Measurements from ENCODE around the gene NLRP4.
A peak's percentile ranks its signal among the peaks of the same experiment; 100 is the strongest.
"Not testable (repeated sequence)": the region's sequence is repeated elsewhere in the genome, so short reads cannot be mapped to it uniquely, and the experiment has no call there.

NLRP4 gene

DNA sequence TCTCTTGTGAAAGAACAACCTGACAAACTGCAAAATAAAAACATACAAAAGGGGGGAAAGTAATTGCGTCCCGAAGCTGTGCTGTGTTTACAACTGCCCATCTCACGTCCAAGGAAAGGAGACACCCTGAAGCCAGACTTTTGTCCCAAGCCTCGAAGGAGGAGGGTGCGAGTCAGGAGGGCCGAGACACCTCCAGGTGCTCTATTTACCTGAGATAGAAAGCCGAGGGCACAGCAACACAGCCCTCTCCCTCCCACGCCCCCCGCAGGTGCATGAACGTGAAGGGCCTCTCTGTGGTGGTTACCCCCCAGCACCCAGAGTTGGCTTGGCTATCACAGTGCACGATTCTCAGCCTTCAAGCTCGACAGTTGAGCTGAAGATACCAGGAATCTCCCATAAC is 62.6 kb downstream of the NLRP4 start:
- no peak for DNase-seq (ENCODE audit: low read depth in 3 of 3)

DNA sequence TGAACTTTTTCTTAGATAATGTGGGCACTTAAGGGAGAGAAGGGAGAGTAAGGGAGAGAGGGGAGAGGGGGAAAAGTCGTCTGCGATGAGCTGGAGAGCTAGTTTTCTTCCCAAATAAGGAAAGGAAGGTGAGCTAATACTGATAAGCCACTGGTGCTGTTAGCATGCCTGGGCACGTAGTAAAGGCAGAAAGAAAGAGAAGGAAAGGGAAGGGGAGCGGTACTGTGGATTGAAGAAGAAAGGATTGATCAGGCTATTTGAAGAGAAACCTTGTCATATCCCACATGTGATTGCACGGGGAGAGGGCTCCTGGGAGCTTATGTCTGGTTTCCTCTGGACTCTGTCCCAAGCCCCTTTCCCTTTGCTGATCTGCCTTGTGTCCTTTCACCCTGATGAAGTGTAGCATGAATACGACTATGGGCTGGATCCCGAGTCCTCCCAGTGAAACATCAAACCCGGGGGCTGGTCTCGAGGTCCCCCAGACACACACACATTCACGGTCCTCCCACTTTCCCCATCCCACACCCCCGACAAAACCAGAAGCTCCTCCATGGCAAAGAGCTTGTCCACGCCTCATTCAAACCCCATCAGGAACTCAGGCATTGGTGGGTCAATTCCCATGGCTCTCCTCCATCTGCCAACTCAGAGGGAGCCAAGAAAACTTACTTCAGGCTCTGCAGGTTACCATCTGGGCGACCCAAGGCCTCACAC is 65.2 kb downstream of the NLRP4 start:
- DNase-seq (ENCODE audit: low read depth in 3 of 3): no peak

- DNase-seq (ENCODE audit: low read depth in 3 of 3): no peak
These were observed 65.9 kb downstream of the NLRP4 start for GRCh38 chr19:55902080-55902751.

- DNase-seq (ENCODE audit: low read depth in 3 of 3): no peak
These were observed 70.9 kb downstream of the NLRP4 start for GRCh38 chr19:55907286-55907685.

- no peak for DNase-seq (ENCODE audit: low read depth in 3 of 3)
These were observed 71.4 kb downstream of the NLRP4 start for GRCh38 chr19:55907746-55908145.

GRCh38 chr19:55909801-55910200 is 73.5 kb downstream of the NLRP4 start:
- DNase-seq (ENCODE audit: low read depth in 3 of 3): no peak

GRCh38 chr19:55912916-55913315 is 76.6 kb downstream of the NLRP4 start:
- no peak for DNase-seq (ENCODE audit: low read depth in 3 of 3)

DNA sequence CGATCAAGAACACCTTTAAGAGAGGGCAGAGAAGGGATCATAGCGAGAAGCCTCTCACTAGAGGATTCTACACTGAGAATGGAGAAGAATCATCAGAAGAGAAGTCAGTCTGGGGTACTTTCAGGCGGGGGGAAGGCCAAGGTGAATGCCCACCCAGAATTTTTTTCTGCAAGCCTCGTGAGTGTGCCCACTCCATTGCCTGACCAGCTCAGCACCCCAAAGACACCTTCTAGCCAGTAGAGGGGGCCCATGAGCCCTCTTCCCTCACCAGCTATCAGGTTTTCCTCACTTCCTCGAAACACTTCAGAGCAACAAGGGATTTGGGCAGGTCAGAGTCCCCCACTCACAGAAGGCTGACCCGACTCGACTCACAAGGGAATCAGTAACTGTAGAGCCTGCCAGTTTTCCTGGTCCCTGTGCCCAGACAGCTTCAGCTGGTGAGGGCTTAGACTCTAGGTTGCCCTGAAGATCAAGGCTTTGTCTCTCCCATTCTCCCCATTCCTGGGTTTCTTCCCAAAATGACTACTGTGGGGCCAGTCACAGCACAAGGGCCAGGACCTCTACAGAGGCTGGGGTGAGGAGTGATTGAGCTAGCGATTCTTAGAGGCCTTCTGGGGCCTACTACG is 77.4 kb downstream of the NLRP4 start:
- DNase-seq (ENCODE audit: low read depth in 3 of 3): peak in 1 of 3 experiments; percentile 2

DNA sequence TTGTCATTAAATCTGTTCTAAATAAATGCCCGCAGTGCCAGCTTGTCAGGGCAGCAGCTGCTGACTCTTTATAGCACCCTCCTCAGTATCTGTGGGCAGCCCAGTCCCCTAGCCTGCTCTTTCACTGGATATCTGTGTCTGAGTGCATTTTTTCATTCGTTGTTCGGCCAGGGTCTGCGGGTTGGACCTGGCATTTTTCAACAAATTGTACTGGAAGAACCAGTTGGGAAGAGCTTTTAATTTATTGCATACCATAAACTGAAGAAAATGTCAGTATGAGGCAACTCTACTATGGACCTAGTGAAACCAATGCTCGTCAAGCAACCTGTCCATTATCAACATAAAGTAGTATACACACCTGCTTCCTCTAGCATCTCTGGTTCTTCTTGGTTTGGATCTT is 87.2 kb downstream of the NLRP4 start:
- no peak for DNase-seq (ENCODE audit: low read depth in 3 of 3)

DNA sequence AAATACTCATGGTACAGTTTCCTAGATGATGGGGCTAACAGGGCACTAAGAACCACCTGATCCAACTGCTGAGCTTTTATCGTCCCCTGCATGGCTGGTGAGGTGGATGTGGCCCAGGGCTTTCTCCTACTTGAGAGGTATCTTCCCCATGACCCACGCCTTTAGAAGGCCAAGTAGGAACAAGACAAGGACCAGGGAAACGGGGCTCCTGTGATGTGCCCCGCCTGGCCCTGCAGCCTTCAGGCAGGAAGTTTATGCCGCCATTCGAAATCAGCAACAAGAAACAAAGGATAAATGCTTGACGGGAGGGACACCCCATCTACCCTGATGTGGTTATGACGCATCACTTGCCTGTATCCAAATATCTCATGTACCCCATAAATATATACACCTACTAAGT is 91.7 kb downstream of the NLRP4 start:
- no peak for DNase-seq (ENCODE audit: low read depth in 3 of 3)

DNA sequence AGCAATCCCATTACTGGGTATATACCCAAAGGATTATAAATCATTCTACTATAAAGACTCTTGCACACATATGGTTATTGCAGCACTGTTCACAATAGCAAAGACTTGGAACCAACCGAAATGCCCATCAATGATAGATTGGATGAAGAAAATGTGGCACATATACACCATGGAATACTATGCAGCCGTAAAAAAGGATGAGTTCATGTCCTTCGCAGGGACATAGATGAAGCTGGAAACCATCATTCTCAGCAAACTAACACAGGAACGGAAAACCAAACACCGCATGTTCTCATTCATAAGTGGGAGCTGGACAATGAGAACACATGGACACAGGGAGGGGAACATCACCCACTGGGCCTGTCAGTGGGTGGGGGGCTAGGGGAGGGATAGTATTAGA is 92.9 kb downstream of the NLRP4 start:
- not testable (repeated sequence) for DNase-seq (ENCODE audit: low read depth in 3 of 3)

DNA sequence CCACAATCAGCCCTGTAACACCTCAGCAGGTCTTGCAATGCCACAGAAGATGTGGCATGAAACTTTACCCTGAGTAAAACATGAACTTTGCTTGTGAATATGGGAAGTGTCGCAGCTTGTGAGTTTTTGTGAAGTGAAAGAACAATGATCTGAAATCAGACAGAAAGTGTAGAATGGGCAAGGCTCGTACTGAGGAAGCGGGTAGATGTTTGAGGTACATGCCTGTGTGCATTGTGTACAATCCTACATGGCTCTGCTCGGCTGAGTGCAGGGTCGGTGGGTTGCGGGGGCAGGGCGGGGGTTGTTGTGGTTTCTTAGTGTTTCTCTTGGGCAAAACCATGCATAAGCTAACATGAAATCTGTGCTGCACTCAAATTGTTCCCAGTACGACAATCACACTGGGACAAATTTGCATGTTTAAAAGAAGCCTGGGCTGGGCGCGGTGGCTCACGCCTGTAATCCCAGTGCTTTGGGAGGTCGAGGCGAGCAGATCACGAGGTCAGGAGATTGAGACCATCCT is 94.7 kb downstream of the NLRP4 start:
- DNase-seq (ENCODE audit: low read depth in 3 of 3): no peak

Measured in stimulated activated CD4-positive, alpha-beta T cell treated with anti-CD3 and anti-CD28 coated beads, TNF-alpha, amount 100 ng/mL, for 24 hours (primary cell).